Endothelial cell of umbilical vein (primary cell): ENCODE data around the gene PPP2R2D.

ENCODE experiments used
- EZH2 ChIP-seq: IDR thresholded peaks from 2 replicates; pipeline ENCODE4 v1.6.1; 2012; ENCODE audit warnings: borderline replicate concordance, low read depth, mild to moderate bottlenecking, moderate library complexity, low read length, inconsistent platforms; ENCODE audit not compliant: severe bottlenecking
- FOS ChIP-seq: IDR thresholded peaks from 2 replicates; pipeline ENCODE4 v1.6.1; 2011; ENCODE audit warnings: mild to moderate bottlenecking, low read length, moderate library complexity, borderline replicate concordance; ENCODE audit not compliant: insufficient read depth
- MAX ChIP-seq: IDR thresholded peaks from 2 replicates; pipeline ENCODE4 v1.6.1; 2011; ENCODE audit not compliant: insufficient read depth, insufficient read length
- POLR2A ChIP-seq: IDR thresholded peaks from 2 replicates; pipeline ENCODE4 v1.6.1; 2012; ENCODE audit warnings: low read depth, mild to moderate bottlenecking, control low read depth, low read length

DNA sequence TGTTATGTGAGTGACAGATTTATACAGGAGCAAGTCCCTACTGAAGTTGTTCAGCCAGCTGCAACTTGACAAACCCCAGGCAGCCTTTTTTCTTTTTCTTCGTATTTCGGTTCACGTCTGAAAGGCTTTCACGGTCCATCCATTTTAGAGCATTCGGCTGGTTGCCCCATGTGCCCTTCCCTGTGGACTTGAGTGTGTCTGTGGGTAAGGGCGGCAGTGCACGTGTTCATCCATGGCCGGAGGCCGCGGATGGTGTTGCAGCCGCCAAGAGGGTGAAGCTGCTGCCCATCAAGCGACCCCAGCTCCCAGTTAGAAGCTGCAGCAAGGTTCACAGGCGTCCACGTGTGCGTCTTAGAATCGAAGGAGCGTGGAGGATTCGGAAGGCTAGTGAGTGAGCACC lies 35.9 kb downstream of the PPP2R2D start:
- TF ChIP-seq MAX (no peak), EZH2 (no peak), FOS (no peak), POLR2A (no peak)
